NCI-H1417 (cell line): ENCODE results near the gene SLC31A1.
A peak's percentile ranks its signal among the peaks of the same experiment; 100 is the strongest.
"Not testable (repeated sequence)": the region's sequence is repeated elsewhere in the genome, so short reads cannot be mapped to it uniquely, and the experiment has no call there.

Source experiments
- DNase-seq, 3 experiments: peaks; one replicate each; lab custom pipeline; 2025; lab: John Stamatoyannopoulos, UW

SLC31A1 gene

DNA sequence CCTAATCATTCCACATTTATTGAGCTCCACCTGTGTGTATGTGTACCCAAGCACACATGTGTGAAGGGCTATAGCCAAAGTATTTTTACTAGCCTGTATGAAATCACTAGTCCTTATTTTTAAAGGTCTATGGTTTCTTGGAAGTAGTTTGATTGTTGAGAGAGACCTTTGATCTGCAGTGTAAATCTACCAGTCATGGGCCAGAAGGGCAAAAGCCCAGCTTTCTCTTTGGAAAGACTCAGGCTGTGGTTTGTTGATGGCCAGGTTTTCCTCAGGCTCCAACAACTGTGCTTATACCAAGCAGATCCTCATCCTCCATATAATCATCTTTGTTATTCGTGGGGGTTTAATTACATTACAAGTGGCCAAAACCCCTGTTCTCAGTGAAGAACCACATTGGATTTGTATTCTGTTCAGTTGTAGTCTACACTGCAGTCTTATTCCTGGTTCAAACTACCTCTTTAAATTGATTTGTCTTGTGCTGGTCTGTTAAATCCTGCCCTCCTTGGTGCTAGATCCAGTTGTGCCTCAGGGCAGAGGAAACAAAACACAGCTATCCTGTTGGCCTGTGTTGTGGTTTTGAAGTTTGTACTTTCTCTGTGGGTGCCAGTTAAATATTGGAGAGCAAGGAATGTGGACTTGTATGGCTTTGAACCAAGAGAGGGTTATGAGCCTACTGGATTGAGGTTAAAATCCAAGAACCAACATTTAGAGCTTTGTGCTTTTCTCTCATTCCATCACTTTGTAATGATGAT is 40.8 kb downstream of the SLC31A1 start:
- no peak for DNase-seq

DNA sequence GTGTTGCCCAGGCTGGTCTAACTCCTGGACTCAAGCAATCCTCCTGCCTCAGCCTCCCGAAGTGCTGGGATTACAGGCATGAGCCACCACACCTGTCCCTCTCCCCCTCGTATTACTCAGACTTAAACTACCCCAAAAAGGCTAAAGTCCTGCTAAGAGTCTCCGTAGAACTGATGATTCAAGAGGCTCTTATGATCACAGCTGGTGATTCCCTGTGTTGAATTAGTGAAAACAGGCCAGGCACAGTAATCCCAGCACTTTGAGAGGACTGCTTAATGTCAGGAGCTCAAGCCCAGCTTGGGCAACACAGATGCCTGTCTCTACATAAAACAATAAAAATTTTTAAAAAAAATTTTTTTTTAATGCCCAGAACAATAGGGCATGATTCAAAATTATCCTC is 44.8 kb downstream of the SLC31A1 start:
- peak in 1 of 3 experiments; percentile 10 for DNase-seq

DNA sequence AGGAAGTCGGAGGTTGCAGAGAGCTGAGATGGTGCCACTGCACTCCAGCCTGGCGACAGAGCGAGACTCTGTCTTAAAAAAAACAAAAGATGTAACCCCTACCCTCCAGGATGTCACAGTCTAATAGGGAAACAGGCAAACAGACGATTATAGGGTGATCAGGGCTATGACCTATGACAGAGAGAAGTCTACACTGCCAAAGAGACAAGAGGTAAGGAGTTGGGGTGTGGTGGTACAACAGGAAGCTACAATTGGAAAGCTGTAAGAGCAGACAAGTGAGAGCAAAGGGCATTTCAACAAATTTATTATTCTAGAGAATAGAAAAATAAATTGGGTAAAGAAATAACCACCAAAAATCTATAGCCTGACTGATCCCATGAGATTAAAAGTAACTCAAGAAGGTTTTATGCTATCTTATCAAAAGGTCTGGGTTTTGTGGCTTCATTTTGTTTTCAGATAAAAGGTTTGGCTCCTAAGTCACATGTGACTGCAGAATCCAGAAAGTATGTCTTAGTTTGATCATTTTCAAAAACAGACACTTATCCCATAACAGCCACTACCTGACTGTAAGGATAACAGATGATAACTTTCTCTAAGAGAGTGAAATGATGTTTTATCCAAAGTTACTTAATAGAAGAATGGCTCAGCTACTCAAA is 46.7 kb downstream of the SLC31A1 start:
- no peak for DNase-seq

DNA sequence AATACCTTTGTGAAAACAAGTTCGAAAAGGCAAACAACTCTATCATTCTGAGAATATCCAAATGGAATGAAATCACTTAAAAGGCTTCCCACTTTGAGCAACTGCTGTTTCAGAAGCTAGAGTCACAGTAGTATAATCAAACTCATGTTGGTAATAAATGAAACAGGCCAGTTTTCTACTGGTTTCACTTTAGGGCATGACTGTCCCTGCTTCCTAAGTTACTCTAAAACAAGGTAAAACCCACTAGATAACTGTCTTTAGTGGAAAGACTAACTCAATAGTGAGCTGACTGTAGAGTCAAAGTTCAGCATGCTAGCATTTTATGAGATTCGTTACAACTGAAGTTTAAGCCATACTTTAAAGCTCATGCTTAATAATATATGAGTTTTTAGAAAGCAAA is 48.0 kb downstream of the SLC31A1 start:
- DNase-seq, result no peak

DNA sequence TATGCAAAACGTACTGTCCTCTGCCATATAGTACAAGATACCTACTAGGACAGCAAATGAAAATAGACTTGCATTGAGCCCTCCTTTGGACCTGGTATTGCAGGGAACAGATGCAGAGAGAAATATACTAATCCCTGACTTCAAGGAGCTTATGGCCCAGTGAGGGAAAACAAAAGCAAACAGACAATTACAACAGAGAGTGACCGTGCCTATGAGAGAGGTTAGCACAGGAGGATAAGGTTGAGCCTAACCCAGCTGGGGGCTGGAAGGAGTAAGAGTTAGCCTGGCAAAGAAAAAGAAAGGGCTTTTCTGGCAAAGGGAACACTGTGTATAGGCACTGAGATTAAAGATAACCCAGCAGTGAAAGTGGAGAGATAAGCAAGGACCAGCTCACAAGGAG is 48.5 kb downstream of the SLC31A1 start:
- DNase-seq, result no peak

DNA sequence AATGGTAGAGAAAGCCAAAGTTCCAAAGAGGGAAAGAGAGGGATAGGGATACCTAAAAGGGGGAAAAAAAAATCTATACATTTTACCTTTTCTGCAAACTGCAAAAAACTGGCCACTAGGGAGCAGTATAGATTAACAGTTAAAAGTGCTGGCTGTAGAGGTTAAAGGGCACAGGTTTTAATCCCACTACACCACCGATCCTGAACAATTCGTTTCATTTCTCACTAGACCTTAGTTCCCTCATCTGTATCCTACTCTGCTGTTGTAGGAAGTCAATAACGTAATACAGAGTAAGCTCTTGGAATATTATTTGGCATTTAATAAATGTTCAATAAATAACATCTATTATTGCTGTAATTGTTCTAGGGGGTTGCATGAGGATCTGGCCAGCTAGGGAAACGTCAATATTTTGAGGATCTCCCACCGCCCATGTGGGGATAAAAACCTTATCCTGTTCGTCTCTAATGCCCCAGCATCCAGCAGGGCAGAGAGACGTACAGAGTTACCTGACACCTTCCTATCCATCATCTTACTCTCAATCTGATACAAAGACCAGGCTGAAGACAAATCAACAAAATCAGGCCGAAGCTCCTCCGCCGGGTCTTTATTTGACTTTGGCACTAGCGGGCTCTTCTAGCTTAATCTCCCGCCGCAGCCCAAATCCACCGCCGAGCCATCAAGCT is 53.3 kb downstream of the SLC31A1 start:
- DNase-seq, result peak; percentile 66 to 89 (median 72)

DNA sequence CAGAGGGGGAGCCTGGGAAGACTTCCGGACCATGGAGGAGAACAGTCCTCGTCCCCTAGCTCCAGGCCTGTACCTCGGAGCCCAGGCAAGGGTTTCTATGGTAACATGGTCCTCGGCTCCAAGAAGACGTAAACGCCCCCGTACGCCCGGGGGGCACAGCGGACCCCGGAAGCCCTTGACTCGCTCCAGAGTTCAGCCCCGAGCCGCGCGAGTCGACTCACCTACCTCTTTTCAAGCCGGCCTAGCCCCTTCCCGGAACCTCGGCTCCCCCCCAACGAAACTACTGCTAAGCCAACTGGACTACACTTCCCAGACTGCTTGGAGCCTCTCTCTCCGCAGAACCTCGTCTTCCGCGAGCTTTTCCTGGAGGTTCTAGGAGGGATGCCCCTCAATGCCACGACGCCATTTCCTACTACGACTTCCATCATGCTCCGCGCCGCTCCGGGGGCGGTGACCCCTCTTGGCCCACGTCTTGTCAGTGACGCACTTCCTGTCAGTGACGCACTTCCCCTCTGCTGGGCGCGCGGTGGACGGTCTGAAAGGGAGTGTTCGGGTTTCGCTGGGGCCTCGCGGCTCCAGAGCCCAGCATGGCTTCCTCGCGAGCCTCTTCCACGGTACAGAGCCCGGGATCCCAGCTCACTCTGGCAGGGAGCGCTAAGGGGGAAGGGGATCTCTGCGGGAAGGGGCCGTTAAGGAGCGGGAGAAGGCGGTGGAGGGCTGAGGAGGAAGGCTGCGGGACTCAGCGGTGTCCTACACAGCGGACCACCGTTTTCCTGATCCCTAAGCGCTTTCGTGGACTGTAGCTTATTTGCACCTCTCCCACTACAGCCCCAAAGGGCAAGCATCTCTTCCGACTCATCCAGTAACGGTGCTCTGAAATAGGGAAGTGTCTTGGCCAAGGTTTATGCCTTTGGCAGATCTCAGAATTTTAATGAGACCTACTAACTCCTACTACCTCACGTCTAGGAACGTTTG is 54.1 kb downstream of the SLC31A1 start, which contains the start of the genes CDC26 and PRPF4:
Gene CDC26, minus strand, starts transcription at position 416 of the 975 bp plus-strand sequence. CDS start 3,065 bp downstream, outside the sequence.
Gene PRPF4, plus strand, starts transcription at position 502 of the 975 bp plus-strand sequence. Its CDS starts 86 bp downstream, at position 588.
- DNase-seq, result peak; percentile 92 to 100 (median 98)

DNA sequence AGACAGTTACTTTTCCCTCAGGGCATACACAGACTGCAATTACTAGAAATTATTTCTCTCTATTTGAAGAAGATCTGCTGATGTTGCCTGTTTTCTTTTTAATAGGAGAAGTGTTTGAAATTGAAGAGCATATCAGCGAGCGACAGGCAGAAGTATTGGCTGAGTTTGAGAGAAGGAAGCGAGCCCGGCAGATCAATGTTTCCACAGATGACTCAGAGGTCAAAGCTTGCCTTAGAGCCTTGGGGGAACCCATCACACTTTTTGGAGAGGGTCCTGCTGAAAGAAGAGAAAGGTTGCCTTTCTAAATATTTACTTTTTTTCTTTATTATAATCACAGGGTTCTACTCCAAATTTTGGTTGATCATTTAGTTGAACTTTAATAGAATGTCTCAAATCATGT is 57.5 kb downstream of the SLC31A1 start:
- DNase-seq, result no peak

DNA sequence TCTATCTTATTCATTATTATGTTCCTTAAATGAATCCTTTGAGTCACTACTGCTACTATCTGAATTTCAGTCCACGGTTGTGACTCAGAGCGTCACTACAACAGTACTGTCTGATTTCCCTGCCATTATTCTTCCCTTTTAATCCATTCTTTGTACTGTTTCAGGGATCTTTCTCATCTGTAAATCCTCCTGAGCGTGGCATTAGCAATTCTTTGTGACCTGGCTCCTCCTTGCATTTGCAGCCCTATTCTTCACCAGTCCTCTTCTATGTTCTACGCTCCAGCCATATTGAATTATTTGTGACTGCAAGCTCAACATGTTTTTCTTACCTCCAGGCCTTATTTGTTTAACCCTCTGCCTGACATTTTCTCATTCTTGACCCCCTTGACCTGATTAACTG is 60.0 kb downstream of the SLC31A1 start:
- DNase-seq, result no peak

DNA sequence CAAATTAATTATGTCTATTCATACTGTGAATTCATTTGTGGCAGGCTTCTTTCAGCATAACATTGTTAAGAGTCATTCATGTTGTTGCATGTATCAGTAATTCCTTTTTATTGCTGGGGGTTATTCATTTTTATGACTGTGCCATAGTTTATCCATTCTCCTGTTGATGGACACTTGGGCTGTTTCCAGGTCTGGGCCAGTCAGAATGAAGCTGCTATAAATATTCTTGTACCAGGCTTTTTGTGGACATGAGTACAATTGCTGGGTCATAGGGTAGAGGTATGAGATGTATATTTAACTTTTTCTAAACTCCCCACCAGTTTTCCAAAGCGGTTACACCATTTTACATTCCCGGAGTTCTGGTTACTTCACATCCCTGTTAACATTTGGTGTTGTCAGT is 67.7 kb downstream of the SLC31A1 start:
- DNase-seq, result no peak

DNA sequence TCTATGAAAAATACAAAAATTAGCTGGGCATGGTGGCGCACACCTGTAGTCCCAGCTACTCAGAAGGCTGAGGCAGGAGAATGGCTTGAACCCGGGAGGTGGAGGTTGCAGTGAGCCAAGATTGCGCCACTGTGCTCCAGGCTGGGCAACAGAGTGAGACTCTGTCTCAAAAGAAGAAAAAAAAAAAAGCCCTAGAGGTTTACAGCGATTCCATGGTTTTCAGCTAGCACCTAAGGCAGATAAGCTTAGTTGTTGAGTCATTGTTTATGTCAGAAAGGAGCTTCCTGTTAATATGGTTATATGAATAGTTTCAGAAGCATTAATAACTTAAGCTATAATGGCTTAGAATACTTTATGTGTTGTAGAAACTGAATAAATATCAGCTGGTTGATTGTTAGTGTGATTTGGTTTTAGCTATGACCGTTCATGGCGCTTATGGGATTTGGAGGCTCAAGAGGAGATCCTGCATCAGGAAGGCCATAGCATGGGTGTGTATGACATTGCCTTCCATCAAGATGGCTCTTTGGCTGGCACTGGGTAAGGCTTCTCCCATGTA is 68.8 kb downstream of the SLC31A1 start:
- no peak for DNase-seq

DNA sequence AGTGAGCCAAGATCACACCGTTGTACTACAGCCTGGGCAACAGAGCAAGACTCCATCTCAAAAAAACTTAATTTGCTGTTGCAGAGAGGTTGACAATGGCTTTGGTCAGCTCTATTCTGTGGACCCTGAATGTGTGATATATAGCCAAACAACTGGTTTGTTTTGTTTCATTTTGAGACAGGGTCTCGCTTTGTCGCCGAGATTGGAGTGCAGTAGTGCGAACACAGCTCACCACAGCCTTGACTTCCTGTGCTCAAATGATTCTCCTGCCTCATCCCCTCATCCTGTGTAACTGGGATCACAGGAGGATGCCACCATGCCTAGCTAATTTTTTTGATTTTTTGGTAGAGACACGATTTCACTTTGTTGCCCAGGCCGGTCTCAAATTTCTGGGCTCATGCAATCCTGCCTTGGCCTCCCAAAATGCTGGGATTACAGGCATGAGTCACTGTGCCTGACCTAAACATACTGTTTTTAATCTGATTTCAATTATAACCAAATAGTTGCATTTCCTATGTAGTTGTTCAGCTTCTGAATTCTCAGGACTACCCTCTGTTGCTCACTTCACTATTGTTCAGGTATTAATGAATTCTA is 72.0 kb downstream of the SLC31A1 start:
- no peak for DNase-seq

DNA sequence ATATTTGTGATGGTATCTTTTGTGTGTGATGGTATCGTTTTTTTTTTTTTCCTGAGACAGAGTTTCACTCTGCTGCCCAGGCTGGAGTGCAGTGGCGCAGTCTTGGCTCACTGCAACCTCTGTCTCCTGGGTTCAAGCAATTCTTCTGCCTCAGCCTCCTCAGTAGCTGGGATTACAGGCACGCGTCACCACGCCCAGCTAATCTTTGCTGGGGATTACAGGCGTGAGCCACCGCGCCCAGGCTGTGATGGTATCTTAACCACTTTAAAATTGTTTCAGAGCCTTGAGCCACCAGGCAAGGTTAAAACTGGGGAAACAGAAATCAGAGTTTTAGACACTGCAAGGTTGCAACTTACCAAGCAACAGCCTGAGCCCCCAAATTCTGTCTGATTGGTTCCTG is 74.9 kb downstream of the SLC31A1 start:
- DNase-seq, result not testable (repeated sequence)

DNA sequence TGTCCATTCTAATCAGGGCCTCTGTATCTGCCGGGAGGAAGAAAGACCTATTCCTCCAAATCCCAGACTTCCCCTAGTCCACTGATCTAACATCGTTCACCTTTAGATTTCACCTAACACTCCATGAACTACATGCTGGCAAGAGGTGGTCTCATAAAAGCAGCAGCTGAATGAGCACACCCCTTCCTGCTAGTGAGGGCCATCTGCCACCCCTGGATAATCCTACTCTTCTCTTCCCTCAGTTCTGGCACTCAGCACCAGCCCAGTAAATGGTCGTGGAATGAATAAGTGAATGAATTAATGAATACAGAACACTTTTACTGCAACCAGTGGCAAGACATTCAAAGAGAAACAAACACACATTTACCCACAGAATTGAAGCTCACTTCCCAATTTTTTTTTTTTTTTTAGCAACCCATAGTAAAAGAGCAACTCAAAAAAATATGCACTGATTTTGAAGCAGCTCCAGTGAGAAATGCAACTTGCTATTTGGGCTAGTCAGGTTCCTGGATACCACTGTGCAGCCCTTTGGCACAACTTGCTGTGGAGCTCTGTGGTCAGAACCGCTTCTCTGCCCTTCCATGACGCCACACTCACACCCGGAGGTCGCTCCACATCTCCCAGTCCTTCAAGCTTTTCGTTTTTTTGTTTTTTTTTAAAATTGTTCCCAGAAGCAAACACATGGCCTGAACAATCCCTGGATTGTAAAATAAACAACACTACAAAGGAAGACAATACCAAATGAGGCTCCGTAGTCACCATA is 75.6 kb downstream of the SLC31A1 start:
- no peak for DNase-seq

DNA sequence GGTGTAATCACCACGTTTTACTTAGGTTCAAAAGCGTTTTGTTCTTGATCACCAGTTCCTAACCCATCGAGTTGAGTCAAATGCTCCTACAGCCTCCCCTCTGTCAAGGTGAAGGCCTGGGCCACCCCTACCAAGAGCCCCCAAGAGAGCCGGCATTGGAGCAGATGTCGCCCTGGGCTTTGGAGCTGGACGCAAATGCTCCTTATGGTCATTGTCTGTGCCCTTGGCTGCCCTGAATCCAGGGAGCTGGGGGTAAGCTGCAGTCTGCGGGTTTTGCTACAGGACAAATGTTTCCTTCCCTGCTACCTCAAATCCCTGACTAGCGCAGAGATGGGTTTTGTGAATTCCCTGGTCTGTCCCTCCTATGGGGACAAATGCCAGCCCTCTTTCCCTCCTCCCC is 77.0 kb downstream of the SLC31A1 start:
- DNase-seq, result peak in 1 of 3 experiments; percentile 40

DNA sequence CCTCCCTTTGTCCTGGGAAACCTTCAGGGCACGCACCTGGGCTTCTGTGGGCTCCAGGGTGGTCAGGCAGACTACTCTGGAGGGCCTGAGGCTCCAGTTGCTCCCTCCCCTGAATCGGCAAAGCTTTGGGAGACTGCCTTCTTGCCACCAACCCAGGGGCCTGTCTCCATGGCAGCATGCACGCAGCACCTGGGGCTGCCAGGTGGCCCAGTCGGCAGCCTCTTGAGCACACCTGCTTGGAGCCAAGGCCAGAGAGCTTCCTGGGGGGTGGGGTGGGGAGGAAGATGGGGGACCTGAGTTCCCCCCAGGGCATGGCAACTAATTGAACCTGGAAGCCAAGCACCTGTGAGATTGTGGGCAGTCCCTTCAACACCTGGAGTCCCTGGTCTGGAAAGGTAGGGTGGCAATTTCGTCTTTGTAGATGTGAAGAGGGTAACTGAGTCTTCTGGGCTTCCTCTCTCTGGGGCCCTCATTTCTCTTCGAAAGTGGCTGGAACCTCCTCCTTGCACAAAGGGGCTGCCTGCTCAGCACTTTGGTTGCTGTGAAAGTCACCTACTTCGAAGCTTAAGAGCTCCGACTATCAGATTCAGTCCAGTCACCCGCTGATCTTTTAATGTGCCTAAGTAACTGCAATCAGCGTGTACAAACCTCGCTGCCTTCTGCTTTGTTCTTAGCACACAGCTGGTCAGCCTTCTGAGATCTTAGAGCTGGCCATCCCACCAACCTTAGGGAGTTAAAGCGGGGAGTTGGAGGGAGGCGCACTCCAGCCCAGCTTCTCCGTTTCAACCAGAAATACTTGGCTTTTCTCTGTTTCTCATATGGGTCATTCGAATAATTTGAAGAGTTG is 77.8 kb downstream of the SLC31A1 start:
- peak; percentile 83 to 99 (median 98) for DNase-seq

DNA sequence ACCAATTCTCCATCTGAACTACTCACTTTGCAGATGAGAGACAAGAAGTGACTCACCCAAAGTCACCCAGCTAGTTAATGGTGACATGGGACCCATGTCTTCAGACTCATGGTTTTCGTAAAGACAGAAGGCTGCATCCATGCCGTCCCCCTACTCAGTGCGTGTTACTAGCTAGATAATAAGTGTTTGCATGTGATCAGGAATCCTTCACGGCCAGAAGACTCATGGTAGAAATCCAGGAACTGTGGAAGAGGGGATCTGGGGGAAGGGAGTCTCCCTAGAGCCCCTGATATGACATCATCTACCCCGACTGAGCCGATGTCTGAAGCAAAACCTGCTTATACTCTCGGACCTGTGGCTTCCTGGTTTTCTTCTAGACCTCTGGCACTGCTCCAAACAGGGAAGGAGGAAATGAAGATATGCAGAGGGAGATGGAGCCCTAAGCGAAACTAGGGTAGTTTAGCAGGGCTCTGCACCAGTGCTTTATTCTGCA is 78.5 kb downstream of the SLC31A1 start:
- peak; percentile 49 to 73 (median 57) for DNase-seq

DNA sequence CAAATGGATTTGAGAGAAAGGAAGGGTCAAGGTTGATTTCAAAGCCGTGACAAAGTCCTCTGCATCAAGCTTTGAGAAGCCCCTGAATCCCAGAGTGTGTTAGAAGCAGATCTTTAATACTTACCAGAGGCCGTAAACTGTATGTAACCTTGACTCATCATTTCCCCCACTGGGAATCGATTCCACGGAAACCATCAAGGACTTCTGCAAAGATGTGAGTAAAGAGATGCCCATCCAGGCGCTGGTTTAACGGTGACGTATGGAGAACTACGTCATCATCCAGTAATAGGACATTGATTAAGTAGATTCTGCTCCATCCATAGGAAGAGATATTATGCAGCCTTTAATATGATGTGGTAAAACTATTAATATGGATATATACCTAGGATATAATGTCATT is 80.2 kb downstream of the SLC31A1 start:
- peak in 1 of 3 experiments; percentile 28 for DNase-seq
